NCI-H146 treated with DMSO at 0.1 percent for 48 hours (cell line): ENCODE results near the gene UGT1A8.
"Not testable (repeated sequence)": the region's sequence is repeated elsewhere in the genome, so short reads cannot be mapped to it uniquely, and the experiment has no call there.

ENCODE experiments used
- DNase-seq: peaks from one replicate; lab custom pipeline; 2025; ENCODE audit not compliant: unreplicated experiment; lab: John Stamatoyannopoulos, UW

The UGT1A8 gene

GRCh38 chr2:233712611-233713261 lies 95.3 kb downstream of the UGT1A8 start, which contains the start of gene UGT1A5:
TSS of gene UGT1A5 (plus strand) at chr2:233712907. CDS start at chr2:233712992, 85 bp downstream.
- DNase-seq, result no peak

- DNase-seq, result no peak
Observed at GRCh38 chr2:233713262-233713615, 95.8 kb downstream of the UGT1A8 start.

- DNase-seq, result no peak
Observed at GRCh38 chr2:233714121-233714520, 96.7 kb downstream of the UGT1A8 start.

- no peak for DNase-seq
Observed at GRCh38 chr2:233718552-233718951, 101.1 kb downstream of the UGT1A8 start, which contains the start of gene UGT1A4. TSS of gene UGT1A4 (plus strand) at chr2:233718736. CDS start at chr2:233718821, 85 bp downstream.

- DNase-seq, result no peak
Observed at GRCh38 chr2:233728723-233729301, 111.4 kb downstream of the UGT1A8 start, which contains the start of gene UGT1A3. TSS of gene UGT1A3 (plus strand) at chr2:233729042. CDS start at chr2:233729127, 85 bp downstream.

- DNase-seq, result not testable (repeated sequence)
Observed at GRCh38 chr2:233736868-233737653, 119.6 kb downstream of the UGT1A8 start.

- DNase-seq, result no peak
Observed at GRCh38 chr2:233740870-233741269, 123.4 kb downstream of the UGT1A8 start.

GRCh38 chr2:233743464-233744259 lies 126.2 kb downstream of the UGT1A8 start:
- DNase-seq, result no peak

GRCh38 chr2:233745073-233745755 lies 127.8 kb downstream of the UGT1A8 start:
- DNase-seq, result no peak

GRCh38 chr2:233745838-233746237 lies 128.4 kb downstream of the UGT1A8 start:
- DNase-seq, result not testable (repeated sequence)

- DNase-seq, result no peak
Observed at GRCh38 chr2:233746475-233747282, 129.2 kb downstream of the UGT1A8 start.

- DNase-seq, result no peak
Observed at GRCh38 chr2:233747283-233747544, 129.8 kb downstream of the UGT1A8 start.

- not testable (repeated sequence) for DNase-seq
Observed at GRCh38 chr2:233750689-233751088, 133.3 kb downstream of the UGT1A8 start.

- not testable (repeated sequence) for DNase-seq
Observed at GRCh38 chr2:233751212-233752009, 134.0 kb downstream of the UGT1A8 start.

- DNase-seq, result no peak
Observed at GRCh38 chr2:233754872-233755611, 137.6 kb downstream of the UGT1A8 start.

GRCh38 chr2:233756429-233757081 lies 139.1 kb downstream of the UGT1A8 start:
- no peak for DNase-seq

- no peak for DNase-seq
Observed at GRCh38 chr2:233758141-233758540, 140.7 kb downstream of the UGT1A8 start.

- no peak for DNase-seq
Observed at GRCh38 chr2:233758849-233759248, 141.4 kb downstream of the UGT1A8 start.
